ENCODE results near the gene SPATA1. TPM values are rescaled to one million over a fixed set of nuclear protein-coding genes. Genes with fewer than 3 reads are reported as not detected.

The SPATA1 gene
- total and polyA plus RNA-seq, 9 of the 15 experiments (the other 6 are each of a cell fraction or from before 2014, with no cell fraction given), result 0.79 to 2.9 (median 1.5) TPM

GRCh38 chr1:84506002-84506728 lies at the start of gene SPATA1, which contains the start of gene GNG5 (continued):
- TF ChIP-seq EHMT2 (IDR thresholded peaks at IDR 0.05) (no peak), AFF4 (CRISPR knock-in tag; IDR thresholded peaks at IDR 0.05) (peak; percentile 86; the same call in 1 of the 2 replicates), TCF15 (CRISPR knock-in tag; IDR thresholded peaks at IDR 0.05) (no peak), SMAD4 (CRISPR knock-in tag; conservative IDR thresholded peaks at IDR 0.05) (peak; percentile 81; the same call in 1 of the 2 replicates), KDM1A (IDR thresholded peaks at IDR 0.05) (peak; percentile 9 to 35; a peak in 1 of 4 replicates), ZNF24 (IDR thresholded peaks at IDR 0.05) (peak; percentile 46; the same call in 1 of the 2 replicates), PHF21A (IDR thresholded peaks at IDR 0.05; ENCODE audit: borderline replicate concordance, low read depth) (0 out of 2 replicates have a peak, but pooled peaks have one; percentile 46), EP300 (IDR thresholded peaks at IDR 0.05; ENCODE audit: low read length) (peak; percentile 61), TEAD4 (IDR thresholded peaks at IDR 0.05; ENCODE audit: low read length) (peak; percentile 54; the same call in 1 of the 2 replicates), TEAD4 (CRISPR knock-in tag; IDR thresholded peaks at IDR 0.05; ENCODE audit: borderline replicate concordance) (no peak), HOXB6 (CRISPR knock-in tag; IDR thresholded peaks at IDR 0.05; ENCODE audit: borderline replicate concordance) (no peak), ATF3 (IDR thresholded peaks at IDR 0.05) (peak; percentile 96), ATF3 (CRISPR knock-in tag; conservative IDR thresholded peaks at IDR 0.05) (peak; percentile 95), CTCFL (IDR thresholded peaks at IDR 0.05; ENCODE audit: borderline replicate concordance, insufficient read depth, low read depth, low read length, poor library complexity, severe bottlenecking) (no peak), CREB1 (IDR thresholded peaks at IDR 0.05) (peak; percentile 69), CREB1 (CRISPR knock-in tag; IDR thresholded peaks at IDR 0.05) (0 out of 2 replicates have a peak, but pooled peaks have one; percentile 66), TOE1 (IDR thresholded peaks at IDR 0.05; ENCODE audit: borderline replicate concordance) (peak; percentile 69; the same call in 1 of the 2 replicates), TOE1 (CRISPR knock-in tag; IDR thresholded peaks at IDR 0.05; ENCODE audit: borderline replicate concordance, low read depth) (no peak), CBFA2T3 (IDR thresholded peaks at IDR 0.05) (peak; percentile 47), ZNF3 (CRISPR knock-in tag; IDR thresholded peaks at IDR 0.05) (no peak), CHD4 (IDR thresholded peaks at IDR 0.05; ENCODE audit: insufficient read depth, insufficient replicate concordance, low read depth, low read length, poor library complexity, severe bottlenecking) (no peak)
